Transverse colon (tissue), 4 donors: ENCODE measurements around the gene TRIM59.

Experiments
- CTCF ChIP-seq, 5 experiments: fragments of 200-600 bp in 3 of 5; fragments of 450-650 bp in 2 of 5; sonication (generic) in 3 of 5; IDR thresholded peaks; 1 replicate in 2 of 5; 2 replicates in 3 of 5; pipeline ENCODE4 v1.5.1; 2016 to 2017; ENCODE audit warnings: antibody characterized with exemption in 5 of 5, inconsistent platforms in 3 of 5, mild to moderate bottlenecking in 2 of 5, moderate library complexity in 1 of 5
- EP300 ChIP-seq: sonication (generic); formaldehyde crosslinking; IDR thresholded peaks from one replicate; pipeline ENCODE4 v1.6.1; 2017; ENCODE audit warnings: antibody characterized with exemption, low read depth
- POLR2A ChIP-seq: fragments of 450-650 bp; IDR thresholded peaks from one replicate; pipeline ENCODE4 v1.6.1; 2016; ENCODE audit warnings: antibody characterized with exemption, mild to moderate bottlenecking, moderate library complexity
- POLR2AphosphoS5 ChIP-seq, 3 donors: sonication (generic); formaldehyde crosslinking; IDR thresholded peaks; one replicate each; pipeline ENCODE4 v1.6.1; 2016; ENCODE audit warnings: antibody characterized with exemption in 3 of 3

DNA sequence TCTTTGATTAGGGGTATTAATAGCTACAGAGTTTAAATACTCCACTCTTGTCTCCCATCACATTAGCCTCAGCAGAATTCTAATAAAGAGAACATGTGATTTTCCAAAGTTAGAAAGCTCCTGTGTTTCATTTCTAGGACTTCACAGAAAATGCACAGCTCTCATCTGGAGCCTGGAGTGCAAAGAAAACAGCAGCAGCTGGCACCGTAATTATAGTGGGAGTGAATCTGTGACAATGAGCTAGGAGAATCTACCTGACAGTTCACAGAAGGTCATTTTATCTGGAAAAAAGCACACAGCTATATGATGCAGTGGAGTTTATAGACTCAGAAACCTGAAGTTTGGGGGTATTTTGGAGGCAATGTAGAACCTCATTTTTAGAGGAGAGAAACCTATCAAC is 5.4 kb upstream of the TRIM59 start:
- TF ChIP-seq CTCF (IDR thresholded peaks at IDR 0.05) (no peak), POLR2AphosphoS5 (IDR thresholded peaks at IDR 0.05) (no peak), POLR2A (no peak), EP300 (no peak)
